ENCODE results near the gene DDX19B. TPM values are rescaled to one million over a fixed set of nuclear protein-coding genes. Genes with fewer than 3 reads are reported as not detected.
"Not testable (repeated sequence)": the region's sequence is repeated elsewhere in the genome, so short reads cannot be mapped to it uniquely, and the experiment has no call there.

Gene DDX19B
- total RNA-seq, 1 donor from 2014 or later = 23.9 TPM

GRCh38 chr16:70287304-70287971, 11.5 kb upstream of the DDX19B start:
- DNase-seq (ENCODE audit: low spot score) = not testable (repeated sequence)

DNA sequence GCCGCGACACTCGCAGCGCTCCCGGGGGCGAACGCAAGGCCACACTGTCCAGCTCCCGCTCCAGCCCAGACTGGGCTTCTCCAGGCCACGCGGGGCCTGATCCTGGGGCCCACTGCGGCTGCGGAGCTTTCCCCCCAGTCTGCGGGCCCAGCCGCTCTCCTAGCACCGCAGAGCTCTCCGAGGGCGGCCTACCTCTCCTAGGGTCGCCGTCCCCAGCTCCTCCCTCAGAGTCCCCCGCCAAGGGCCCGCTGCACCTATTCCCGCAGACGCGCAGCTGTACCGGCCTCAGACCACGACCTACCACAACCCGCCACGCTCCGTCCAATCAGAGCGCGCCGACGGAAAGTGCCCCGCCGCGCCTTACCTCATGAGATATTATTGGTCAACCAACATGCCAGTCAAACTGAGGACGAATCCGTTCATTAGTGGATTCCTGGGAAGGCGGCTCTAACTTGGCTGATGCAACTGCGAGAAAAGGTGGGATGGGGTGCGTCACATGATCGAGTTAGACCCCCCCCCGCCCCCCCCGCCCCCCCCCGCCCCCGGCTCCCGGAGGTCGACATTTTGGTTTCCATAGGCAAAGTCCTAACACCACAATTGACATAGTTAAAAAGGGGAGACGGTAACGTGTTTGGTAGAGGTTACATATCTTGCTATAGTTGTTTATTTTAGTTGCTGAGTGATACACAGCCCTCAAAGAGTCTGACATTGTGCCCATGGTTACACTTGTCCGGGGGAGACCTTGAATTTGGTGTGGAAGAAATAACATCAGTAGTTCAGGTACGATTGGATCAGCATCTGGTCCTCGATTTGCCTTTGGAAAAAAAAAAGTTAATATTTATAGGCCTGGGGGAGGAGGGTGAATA, 9.5 kb upstream of the DDX19B start, which contains the start of gene AARS1:
Gene AARS1 (minus strand): TSS at position 278 of the 866 bp plus-strand sequence. CDS start 6,743 bp downstream, outside the sequence.
- DNase-seq (ENCODE audit: low spot score) = peak; percentile 98

- DNase-seq (ENCODE audit: low spot score) = no peak
These were observed 8.0 kb upstream of the DDX19B start for GRCh38 chr16:70290949-70291519.

GRCh38 chr16:70292148-70292547, 6.8 kb upstream of the DDX19B start:
- not testable (repeated sequence) for DNase-seq (ENCODE audit: low spot score)

DNA sequence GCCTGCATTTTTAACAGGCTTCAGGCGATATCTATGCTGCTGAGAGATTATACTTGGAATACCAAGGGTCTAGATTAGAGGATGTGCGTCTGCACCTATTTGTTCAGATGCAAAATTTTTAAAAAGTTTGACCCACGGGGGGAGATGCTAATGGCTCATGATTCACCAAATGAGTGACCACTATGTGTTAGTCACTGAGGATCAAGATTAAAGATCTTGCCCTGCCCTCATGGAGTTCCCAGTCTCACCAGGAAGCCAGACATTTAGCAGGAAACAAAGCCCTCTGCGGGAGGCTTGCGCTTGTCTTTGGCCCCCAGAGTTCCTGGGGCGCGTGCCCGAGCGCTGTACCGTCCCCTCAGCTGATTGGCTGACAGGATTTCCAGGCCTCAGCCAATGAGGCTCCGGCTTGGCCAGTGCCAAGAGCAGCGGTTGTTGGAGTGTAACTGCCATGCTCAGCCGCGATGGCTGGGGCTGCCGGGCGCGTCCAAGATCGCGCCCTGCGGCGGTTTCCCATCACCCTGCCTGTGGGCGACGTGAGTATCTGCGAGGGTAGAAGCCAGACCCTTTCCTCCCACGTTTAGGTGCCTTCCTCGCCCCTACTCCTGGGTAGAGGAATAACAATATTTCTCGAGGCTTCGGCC, 4.5 kb upstream of the DDX19B start:
- no peak for DNase-seq (ENCODE audit: low spot score)

DNA sequence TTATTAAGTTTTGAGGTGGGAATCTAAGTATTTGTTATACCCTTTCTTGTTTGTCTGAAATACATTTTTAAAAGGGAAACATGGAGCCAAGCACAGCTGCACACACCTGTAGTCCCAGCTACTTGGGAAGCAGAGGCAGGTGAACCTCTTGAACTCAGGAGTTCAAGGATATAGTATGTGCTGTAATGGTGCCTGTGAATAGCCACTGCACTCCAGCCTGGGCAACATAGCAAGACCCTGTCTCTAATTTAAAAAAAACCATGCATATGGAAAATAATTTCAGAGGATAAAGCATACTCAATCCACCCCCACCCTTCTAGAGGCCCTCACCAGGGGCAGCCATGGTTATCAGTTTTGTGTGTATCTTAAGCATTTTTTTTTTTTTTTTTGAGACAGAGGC, 3.4 kb upstream of the DDX19B start:
- DNase-seq (ENCODE audit: low spot score) = no peak

DNA sequence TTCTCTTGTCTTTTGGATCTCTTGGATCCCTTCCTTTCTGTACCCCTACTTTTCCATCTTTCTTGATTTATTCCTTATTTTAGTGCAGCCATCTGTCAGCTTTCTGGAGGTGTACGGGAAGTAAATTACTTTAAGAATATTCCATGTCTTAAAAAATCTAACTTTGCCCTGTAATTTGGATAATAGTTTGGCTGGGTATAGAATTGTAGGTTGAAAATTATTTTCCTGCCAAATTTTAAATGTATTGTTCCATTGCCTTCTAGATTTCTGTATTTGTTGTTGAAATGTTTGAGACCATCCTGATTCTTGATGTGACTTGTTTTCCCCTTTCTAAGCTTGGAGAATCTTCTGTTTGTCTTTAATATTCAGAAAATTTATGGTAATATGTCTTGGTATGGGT, 2.1 kb downstream of the DDX19B start:
- DNase-seq (ENCODE audit: low spot score) = no peak

- DNase-seq (ENCODE audit: low spot score) = no peak
These were observed 3.8 kb downstream of the DDX19B start for GRCh38 chr16:70302745-70303144.

DNA sequence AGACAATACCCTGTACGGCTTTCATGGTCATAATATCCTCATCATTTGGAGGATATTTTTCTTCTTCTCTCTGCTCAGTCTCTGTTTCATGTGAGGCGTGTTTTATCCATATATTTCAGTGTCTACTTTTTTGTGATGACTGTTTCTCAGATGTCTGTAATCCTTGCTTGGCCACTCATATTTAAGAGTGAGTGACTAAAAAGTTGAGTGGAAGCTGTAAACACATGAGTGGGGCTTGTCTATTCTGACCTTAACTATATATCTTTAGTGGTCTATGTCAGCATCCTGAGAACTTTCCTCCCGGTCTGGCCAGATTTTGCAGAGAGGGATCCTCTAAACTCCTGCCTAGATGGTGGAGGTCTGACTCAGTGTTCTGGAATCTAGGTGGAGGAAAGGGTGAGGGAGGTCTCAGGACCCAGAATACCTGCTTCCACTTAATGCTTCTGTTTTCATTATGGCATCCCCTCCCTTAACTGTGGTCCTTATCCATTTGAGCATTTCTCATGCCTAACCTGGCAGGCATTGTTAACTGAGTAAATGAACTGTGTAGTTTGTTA, 6.0 kb downstream of the DDX19B start:
- DNase-seq (ENCODE audit: low spot score) = no peak

DNA sequence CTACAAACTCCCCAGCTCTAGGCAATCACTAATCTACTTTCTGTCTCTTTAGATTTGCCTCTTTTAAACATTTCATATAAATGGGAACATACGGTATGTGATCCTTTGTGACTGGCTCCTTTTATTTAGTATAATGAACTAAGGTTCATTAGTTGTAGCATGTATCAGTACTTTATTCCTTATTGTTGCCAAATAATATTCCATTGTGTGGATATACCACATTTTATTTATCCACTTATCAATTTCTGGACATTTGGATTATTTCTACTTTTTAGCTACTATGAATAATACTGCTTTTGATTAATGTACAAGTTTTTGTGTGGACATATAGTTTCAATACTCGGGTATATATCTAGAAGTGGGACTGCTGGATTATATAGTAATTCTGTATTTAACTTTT, 7.9 kb downstream of the DDX19B start:
- DNase-seq (ENCODE audit: low spot score) = no peak

DNA sequence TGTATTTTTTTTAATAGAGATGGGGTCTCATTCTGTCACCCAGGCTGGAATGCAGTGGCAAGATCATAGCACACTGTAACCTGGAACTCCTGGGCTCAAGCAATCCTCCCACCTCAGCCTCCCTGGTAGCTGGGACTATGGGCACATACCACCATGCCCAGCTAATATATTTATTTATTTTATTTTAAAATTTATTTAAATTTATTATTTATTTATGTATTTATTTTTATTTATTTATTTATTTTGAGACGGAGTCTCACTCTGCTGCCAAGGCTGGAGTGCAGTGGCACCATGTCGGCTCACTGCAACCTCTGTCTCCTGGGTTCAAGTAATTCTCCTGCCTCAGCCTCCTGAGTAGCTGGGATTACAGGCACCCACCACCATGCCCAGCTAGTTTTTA, 8.7 kb downstream of the DDX19B start:
- not testable (repeated sequence) for DNase-seq (ENCODE audit: low spot score)

DNA sequence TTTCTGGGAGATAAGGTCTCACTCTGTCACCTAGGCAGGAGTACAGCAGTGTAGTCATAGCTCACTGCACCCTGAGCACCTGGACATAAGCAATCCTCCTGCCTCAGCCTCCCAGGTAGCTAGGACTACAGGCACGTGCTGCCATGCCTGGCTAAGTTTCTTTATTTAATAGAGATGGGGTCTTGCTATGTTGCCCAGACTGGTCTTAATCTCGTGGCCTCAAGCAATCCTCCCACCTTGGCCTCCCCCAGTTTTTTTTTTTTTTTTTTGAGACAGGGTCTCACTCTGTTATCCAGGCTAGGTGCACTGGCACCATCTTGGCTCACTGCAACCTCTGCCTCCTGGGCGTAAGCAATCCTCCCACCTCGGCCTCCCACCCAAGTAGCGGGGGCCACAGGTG, 21.1 kb downstream of the DDX19B start:
- no peak for DNase-seq (ENCODE audit: low spot score)

- no peak for DNase-seq (ENCODE audit: low spot score)
These were observed 26.2 kb downstream of the DDX19B start for GRCh38 chr16:70324998-70325747.

DNA sequence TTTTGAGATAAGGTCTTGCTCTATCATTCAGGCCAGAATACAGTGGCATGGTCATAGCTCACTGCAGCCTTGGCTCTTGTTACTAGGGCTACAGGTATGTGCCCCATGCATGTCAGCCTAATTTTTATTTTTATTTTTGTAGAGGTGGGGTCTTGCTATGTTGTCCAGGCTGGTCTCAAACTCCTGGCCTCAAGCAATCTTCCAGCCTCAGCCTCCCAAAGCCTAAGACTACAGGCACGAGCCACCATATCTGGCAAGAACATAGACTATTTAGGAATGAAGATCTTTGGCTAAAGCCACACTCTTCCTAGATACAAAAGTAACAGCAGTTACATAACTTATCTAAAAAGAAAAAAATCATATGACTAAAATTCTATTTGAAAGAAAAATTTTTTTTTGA, 32.1 kb downstream of the DDX19B start:
- no peak for DNase-seq (ENCODE audit: low spot score)

- no peak for DNase-seq (ENCODE audit: low spot score)
These were observed 32.8 kb downstream of the DDX19B start for GRCh38 chr16:70331588-70332358.

DNA sequence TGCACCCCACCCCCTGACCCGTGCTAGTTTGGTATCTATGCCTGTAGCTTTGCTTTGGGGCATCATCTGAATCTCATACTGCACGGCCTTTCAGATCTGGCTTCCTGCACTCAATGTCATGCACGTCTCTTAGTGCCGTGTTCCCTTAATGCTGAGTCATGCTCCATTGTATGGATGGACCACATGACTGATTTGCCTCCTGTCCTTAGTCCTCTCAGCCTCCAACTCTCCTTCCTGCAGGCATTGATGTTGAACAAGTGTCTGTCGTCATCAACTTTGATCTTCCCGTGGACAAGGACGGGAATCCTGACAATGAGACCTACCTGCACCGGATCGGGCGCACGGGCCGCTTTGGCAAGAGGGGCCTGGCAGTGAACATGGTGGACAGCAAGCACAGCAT, 33.7 kb downstream of the DDX19B start:
- DNase-seq (ENCODE audit: low spot score) = not testable (repeated sequence)

- no peak for DNase-seq (ENCODE audit: low spot score)
These were observed 38.8 kb downstream of the DDX19B start for GRCh38 chr16:70337814-70338213.

GRCh38 chr16:70341600-70341999, 42.6 kb downstream of the DDX19B start:
- DNase-seq (ENCODE audit: low spot score) = no peak

GRCh38 chr16:70342016-70342415, 43.0 kb downstream of the DDX19B start:
- DNase-seq (ENCODE audit: low spot score) = no peak

- no peak for DNase-seq (ENCODE audit: low spot score)
These were observed 46.9 kb downstream of the DDX19B start for GRCh38 chr16:70345840-70346239.
